ENCODE measurements around the gene DLAT. TPM values are rescaled to one million over a fixed set of nuclear protein-coding genes. Genes with fewer than 3 reads are reported as not detected.

The DLAT gene
- polyA plus RNA-seq, 2 of the 4 experiments (the other 2 are of a cell fraction) = 32.5 to 42.8 TPM

GRCh38 chr11:112023104-112023503 lies 2.1 kb upstream of the DLAT start (continued):
- TF ChIP-seq REST (IDR thresholded peaks at IDR 0.05) = no peak
- TF ChIP-seq BHLHE40 (IDR thresholded peaks at IDR 0.05; ENCODE audit: low read depth, low read length) = no peak
- TF ChIP-seq, protein P1, sequence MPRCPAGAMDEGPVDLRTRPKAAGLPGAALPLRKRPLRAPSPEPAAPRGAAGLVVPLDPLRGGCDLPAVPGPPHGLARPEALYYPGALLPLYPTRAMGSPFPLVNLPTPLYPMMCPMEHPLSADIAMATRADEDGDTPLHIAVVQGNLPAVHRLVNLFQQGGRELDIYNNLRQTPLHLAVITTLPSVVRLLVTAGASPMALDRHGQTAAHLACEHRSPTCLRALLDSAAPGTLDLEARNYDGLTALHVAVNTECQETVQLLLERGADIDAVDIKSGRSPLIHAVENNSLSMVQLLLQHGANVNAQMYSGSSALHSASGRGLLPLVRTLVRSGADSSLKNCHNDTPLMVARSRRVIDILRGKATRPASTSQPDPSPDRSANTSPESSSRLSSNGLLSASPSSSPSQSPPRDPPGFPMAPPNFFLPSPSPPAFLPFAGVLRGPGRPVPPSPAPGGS (IDR thresholded peaks at IDR 0.05) = no peak
- TF ChIP-seq, protein P2, sequence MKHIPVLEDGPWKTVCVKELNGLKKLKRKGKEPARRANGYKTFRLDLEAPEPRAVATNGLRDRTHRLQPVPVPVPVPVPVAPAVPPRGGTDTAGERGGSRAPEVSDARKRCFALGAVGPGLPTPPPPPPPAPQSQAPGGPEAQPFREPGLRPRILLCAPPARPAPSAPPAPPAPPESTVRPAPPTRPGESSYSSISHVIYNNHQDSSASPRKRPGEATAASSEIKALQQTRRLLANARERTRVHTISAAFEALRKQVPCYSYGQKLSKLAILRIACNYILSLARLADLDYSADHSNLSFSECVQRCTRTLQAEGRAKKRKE (CRISPR knock-in tag; IDR thresholded peaks at IDR 0.05; ENCODE audit: low read depth) = no peak
- TF ChIP-seq RARB (CRISPR knock-in tag; IDR thresholded peaks at IDR 0.05) = no peak

GRCh38 chr11:112024178-112024772 lies 933 bp upstream of the DLAT start:
- WGBS (ENCODE audit: missing lambda C conversion rate) = 42% methylated on average over 10 of the region's 10 CpGs
- Histone ChIP-seq H3K4me2 (peak overlapping the region; percentile 86), H3K4me3 (peak overlapping the region; percentile 92), H3K9me3 (no peaks in the 10 kb centered on the region), H3K27ac (peak overlapping the region; percentile 94 to 99), H3K4me1 (peaks cover 5% of the 10 kb centered on the region; the same call in 2 of the 3 replicates)
- ATAC-seq = no peak
- DNase-seq (ENCODE audit: low read depth in 1 of 2, low spot score in 1 of 2) = no peak
- FAIRE-seq = no peak
- TF ChIP-seq CBX8 (IDR thresholded peaks at IDR 0.05) (no peak), PBX3 (IDR thresholded peaks at IDR 0.05) (no peak), GATA3 (IDR thresholded peaks at IDR 0.05; ENCODE audit: borderline replicate concordance) (no peak), CEBPB (IDR thresholded peaks at IDR 0.05) (no peak), TFCP2L1 (CRISPR knock-in tag; IDR thresholded peaks at IDR 0.05) (no peak), HOXB5 (CRISPR knock-in tag; IDR thresholded peaks at IDR 0.05) (no peak), RCOR1 (IDR thresholded peaks at IDR 0.05; ENCODE audit: low read depth, low read length) (no peak), NPAS2 (CRISPR knock-in tag; IDR thresholded peaks at IDR 0.05; ENCODE audit: borderline replicate concordance) (no peak), ZNF302 (CRISPR knock-in tag; IDR thresholded peaks at IDR 0.05) (no peak), HES2 (IDR thresholded peaks at IDR 0.05) (no peak), FOXS1 (CRISPR knock-in tag; IDR thresholded peaks at IDR 0.05) (no peak), POLR2A (IDR thresholded peaks at IDR 0.05; ENCODE audit: low read length) (no peak), SMC3 (IDR thresholded peaks at IDR 0.05) (no peak), MYC (IDR thresholded peaks at IDR 0.05; ENCODE audit: borderline replicate concordance, low read length) (no peak), BHLHE40 (IDR thresholded peaks at IDR 0.05; ENCODE audit: low read depth, low read length) (no peak), PHF8 (IDR thresholded peaks at IDR 0.05; ENCODE audit: borderline replicate concordance, low read depth) (no peak), RFX5 (IDR thresholded peaks at IDR 0.05) (no peak), ZFP36 (IDR thresholded peaks at IDR 0.05; ENCODE audit: borderline replicate concordance, partially characterized antibody) (no peak), MAX (IDR thresholded peaks at IDR 0.05) (no peak)
- TF ChIP-seq, protein P3, sequence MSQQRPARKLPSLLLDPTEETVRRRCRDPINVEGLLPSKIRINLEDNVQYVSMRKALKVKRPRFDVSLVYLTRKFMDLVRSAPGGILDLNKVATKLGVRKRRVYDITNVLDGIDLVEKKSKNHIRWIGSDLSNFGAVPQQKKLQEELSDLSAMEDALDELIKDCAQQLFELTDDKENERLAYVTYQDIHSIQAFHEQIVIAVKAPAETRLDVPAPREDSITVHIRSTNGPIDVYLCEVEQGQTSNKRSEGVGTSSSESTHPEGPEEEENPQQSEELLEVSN (IDR thresholded peaks at IDR 0.05; ENCODE audit: borderline replicate concordance, low read depth) = no peak
- ChIA-PET CTCF (interaction anchor here (0.8 to 1.0 kb wide), 2 partner anchors 51 to 93 kb away, joined by 3 to 4 read pairs; no protein-coding TSS in a partner anchor), POLR2A (no interaction called here)

Data from A549 (cell line).